ENCODE data around the gene EIF4H.
A peak's percentile ranks its signal among the peaks of the same experiment; 100 is the strongest.
"Not testable (repeated sequence)": the region's sequence is repeated elsewhere in the genome, so short reads cannot be mapped to it uniquely, and the experiment has no call there.

The EIF4H gene

GRCh38 chr7:74173866-74174605, at the start of gene EIF4H:
Gene EIF4H, plus strand, starts transcription at chr7:74174356. Its CDS starts 28 bp downstream, at chr7:74174384.
- DNase-seq = peak; percentile 89

DNA sequence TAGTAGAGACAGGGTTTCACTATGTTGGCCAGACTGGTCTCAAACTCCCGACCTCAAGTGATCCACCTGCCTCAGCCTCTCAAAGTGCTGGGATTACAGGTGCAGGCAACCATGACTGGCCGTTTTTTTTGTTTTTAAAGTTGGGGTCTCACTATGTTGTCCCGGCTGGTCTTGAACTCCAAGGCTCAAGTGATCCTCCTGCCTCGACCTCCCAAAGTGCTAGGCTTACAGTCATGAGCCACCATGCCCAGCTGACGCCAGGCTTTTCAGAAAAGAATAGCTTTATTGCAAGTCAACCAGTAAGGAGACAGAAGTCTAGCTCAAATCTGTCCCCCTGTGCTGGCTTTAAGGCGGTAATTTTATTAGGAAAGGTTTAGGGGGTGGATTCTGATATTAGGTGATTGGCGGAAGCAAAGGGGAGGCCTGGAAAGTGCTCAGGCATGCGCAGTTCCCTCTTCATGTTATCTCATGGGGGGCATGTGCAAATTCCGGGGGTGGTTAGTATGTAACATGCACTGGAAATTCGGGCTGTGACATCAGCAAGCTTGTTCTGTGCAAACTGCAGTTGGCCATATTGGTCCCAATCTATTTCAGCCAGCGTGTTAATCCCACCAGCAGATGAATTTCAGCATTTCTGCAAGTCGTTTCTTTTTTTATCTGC, 47.8 kb upstream of the EIF4H start:
- no peak for DNase-seq

DNA sequence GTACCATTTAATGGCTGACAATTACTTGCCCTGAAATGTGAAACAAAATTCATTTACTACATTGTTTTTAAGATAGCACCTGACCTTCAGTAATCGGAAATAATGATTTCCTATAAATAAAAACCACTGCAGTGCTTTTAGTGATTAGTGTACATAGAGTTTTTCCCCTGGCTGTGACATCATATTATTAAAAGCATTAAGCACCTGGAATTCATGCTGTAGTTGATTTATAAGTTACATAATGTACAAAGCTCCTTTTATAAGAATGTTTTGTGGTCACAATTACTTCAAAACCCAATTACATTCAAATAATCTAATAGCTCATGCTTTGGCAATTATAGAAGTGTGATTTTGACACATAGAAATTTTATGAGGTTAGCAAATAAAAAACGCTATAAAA, 44.3 kb upstream of the EIF4H start:
- DNase-seq = no peak

DNA sequence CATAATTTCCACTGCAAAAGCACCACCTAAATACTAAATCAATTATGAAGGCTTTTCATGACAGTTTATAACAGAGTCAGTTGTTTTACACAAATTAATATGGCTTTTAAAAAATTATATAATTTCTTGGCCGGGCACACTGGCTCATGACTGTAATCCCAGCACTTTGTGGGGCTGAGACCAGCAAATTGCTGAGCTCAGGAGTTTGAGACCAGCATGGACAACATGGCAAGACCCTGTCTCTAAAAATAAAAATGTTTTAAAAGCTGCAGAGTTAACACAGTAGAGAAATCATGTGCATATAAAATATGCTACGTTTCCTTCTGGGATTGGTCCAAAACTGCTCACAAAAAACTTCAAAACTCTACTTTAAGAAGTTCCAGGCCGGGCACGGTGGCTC, 43.6 kb upstream of the EIF4H start:
- DNase-seq = no peak

GRCh38 chr7:74134117-74134620, 40.0 kb upstream of the EIF4H start:
- DNase-seq = no peak

GRCh38 chr7:74138334-74138867, 35.8 kb upstream of the EIF4H start:
- no peak for DNase-seq

- no peak for DNase-seq
These were observed 35.0 kb upstream of the EIF4H start for GRCh38 chr7:74138945-74139843.

DNA sequence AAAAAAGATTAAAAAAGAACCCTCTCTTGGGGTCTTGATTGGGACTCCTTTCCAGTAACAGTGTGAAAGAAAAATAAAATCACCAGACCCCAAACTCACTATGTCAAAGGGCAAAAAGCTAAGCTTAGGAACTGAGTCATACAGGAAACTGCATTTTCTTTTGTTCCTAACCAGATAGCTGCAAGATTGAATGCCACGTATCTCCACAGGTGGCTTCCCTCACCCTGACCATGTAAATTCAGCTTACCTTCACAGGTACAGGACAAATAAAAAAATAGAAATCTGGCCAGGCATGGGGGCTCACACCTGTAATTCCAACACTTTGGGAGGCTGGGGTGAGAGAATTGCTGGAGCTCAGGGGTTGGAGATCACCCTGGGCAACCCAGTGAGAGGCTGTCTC, 32.5 kb upstream of the EIF4H start:
- DNase-seq = no peak

DNA sequence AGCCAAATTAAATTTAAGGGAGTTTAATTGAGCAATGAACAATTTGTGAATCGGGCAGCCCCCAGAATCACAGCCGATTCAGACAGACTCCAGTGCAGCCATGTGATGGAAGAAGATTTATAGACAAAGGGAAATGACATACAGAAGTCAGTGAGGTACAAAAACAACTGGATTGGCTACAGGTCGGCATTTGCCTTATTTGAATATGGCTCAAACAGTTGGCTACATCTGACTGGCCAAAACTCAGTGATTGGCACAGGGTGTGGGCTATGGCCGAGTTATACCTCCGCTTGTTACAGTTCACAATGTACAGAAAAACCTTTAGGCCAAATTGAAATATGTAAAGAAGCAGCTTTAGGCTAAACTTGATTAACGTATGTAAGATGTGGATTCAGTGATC, 30.8 kb upstream of the EIF4H start:
- DNase-seq = no peak

DNA sequence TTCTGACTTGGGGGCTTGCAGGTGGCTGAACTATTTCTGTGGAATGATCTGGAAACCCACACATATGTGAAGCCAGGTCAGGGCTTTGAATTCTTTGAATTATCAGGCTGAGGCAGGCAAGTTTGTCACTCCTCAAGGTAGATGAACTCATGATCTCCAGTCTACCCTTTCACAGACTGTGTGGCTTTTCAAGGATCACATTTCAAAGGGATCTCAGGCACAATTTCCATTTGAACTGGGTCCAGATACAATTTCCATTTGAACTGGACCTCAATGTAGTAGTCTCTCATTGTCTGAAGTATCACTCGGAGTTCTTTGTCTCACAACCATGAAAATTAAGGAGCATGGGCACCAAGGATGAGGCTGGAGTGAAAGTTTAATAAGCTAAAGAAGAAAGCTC, 25.7 kb upstream of the EIF4H start:
- DNase-seq = no peak

GRCh38 chr7:74149071-74149470, 25.1 kb upstream of the EIF4H start:
- no peak for DNase-seq

DNA sequence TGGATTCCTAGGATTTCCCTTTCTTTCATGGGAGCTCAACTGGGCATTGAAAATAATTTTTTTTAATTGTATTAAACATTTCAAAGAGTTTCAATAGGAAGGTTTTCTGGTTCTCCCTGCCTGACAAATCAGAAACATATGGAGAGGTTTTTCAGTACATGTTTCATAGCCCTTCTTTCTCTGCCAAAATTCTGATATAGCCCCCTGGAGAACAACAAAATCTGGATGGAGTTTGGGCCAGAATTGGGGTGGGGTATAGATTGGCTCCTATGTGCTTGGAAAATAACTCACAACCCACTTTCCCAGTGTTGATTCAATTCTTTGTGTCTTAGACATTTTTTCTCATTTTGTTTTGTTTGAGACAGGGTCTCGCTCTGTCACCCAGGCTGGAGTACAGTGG, 24.6 kb upstream of the EIF4H start:
- no peak for DNase-seq

DNA sequence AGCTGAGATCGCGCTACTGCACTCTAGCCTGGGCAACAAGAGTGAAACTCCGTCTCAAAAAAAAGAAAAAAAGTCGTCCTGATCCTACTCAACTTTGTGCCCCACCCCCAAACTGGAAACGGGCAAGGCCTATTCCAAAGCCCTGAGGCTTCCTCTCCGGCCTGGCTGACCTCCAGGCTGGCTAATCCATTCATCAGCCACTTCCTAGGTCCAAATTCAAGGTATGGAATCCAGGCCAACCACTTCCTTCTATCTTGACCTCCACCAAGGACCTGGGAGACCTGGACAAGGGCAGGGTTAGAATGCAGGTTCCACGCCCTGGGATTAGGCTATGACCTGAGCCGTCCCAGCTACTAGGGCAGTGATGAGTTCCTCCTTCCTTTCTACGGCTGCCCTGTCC, 20.4 kb upstream of the EIF4H start:
- no peak for DNase-seq

DNA sequence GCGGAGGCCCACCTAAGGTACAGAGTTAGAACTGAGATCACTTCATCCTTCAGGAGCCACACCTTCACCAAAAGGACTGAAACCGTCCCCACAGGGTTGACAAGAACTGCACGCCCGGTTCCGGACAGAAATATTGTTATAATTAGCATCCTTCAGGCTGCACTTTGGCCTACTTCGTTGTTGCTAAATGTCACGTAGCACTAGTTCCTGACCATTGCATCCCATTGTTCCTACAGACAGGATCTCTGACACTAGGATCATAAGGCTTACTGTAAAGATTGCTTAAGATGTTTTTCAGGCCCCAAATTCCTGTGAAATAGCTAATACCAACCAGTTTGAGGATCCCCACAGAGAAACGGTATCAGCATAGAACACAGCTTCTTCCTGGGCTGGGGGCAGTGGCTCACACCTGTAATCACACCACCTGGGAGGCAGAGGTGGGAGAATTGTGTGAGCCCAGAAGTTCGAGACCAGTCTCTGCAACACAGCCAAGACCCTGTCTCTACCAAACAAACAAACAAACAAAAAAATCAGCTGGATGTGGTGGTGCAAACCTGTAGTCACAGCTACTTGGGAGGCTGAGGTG, 18.3 kb upstream of the EIF4H start:
- no peak for DNase-seq

DNA sequence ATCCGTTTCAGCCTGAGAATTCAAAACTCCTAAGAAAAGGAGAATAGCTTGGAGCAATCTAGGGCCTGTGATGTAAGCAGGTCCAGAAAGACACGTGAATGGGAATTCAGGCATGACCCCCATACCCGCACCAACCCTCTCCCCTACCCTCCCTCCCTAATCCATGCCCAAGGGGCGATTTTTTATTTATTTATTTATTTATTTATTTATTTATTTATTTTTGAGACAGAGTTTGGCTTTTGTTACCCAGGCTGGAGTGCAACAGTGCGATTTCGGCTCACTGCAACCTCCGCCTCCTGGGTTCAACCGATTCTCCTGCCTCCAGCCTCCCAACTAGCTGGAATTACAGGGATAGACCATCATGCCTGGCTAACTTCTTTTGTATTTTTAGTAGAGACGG, 16.6 kb upstream of the EIF4H start:
- no peak for DNase-seq

DNA sequence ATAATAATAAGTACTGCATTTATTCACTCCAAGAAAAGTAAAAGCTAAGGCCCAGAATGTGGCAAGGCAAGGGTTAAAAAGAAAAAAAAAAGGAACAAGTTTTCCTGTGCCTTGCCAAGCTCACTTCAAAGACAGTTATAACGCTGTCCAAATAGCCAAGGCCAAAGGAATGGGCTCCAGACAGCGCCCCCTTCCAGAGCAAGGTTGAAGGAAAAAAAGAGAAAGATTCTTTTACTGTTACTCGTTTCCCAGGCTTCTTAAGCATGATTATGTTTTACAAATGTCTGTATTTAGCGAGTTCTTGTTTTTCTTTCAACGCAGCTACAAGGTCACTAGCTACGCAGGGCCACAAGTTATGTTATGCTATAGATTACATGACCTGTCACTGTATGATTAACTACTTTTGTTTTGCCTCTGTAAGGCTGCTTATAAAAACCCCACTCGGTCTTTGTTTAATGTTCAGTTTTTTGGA, 9.1 kb upstream of the EIF4H start:
- no peak for DNase-seq

GRCh38 chr7:74165867-74166593, 8.1 kb upstream of the EIF4H start:
- no peak for DNase-seq

DNA sequence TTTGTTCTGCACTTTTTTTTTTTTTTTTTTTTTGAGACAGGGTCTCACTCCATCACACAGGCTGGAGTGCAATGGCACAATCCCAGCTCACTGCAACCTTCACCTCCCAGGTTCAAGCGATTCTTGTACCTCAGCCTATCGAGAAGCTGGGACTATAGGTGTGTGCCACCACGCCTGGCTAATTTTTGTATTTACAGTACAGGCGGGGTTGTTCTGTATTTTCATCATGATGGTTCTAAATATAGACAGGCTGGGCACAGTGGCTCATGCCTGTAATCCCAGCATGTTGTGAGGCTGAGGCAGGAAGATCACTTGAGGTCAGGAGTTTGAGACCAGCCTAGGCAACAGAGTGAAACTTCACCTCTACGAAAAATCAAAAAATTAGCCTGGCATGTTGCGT, 6.8 kb upstream of the EIF4H start:
- not testable (repeated sequence) for DNase-seq

DNA sequence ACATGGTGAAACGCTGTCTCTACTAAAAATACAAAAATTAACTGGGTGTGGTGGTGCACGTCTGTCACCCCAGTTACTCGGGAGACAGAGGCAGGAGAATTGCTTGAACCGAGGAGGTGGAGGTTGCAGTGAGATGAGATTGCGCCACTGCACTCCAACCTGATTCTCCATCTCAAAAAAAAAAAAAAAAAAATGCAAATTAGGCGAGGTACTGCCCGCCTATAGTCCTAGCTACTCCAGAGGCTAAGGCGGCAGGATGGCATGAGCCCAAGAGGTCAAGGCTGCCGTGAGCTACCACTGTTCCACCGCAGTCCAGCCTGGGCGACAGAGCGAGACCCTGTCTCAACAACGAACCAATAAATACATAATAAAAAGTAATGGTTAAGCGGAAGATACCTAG, 1.1 kb upstream of the EIF4H start:
- peak; percentile 27 for DNase-seq

DNA sequence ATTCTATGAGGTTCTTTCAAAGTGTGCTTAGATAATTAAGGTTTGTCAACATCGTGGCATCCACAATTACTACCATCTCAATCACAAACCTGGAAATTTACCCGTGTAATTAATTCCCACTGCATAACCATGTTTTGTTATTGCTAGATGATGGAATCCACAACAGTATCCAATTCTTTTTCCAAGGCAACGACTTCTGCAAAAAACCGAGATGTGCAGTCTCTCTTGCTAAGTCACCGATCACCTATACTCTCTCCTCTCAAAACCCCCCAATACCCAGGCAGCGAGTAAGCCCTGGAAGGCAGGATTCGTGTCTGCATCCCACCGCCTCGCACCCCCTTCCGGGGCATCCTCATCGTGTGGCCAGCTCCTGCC, 678 bp upstream of the EIF4H start:
- no peak for DNase-seq

- DNase-seq = peak; percentile 20
These were observed 488 bp downstream of the EIF4H start for GRCh38 chr7:74174606-74175082.

DNA sequence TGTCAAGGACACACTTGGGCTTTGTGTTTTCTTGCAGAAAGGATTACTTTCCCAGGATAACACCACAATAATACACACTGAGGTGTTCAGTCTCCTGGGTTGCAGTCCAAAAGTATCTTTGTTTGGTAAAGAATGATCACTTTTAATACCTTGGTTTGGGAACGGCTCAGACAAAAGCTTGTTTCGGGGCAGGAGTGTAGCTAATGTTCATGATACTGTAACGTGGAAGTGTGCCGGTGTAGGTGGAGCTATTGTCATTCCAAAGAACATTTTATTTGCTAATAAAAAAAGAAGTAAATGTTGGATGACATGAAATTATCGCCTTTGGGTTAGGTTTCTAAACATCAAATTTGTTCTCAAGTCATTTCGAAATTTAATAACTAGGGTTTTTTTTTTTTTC, 1.2 kb downstream of the EIF4H start:
- DNase-seq = no peak
